Purkinje cell (primary cell): Measurements from ENCODE around the gene C9. TPM values are rescaled to one million over a fixed set of nuclear protein-coding genes. Genes with fewer than 3 reads are reported as not detected.

ENCODE experiments used
- polyA plus RNA-seq: library from polyadenylated mRNA; unstranded; fragments of >200 nt; fragmentation: Nextera tagmentation; gene quantifications from 2 replicates; pipeline ENCODE4 v1.2.1, GENCODE V29; 2014

C9 gene
- 0.08 TPM in 1 of 2 replicates, not detected in the other for polyA plus RNA-seq

GRCh38 chr5:39364367-39364766 lies at the start of gene C9:
TSS of gene C9 (minus strand) at chr5:39364495. CDS start at chr5:39364464, 31 bp downstream.

Other genes with a start within 250 kb of the C9 start
- 0.87 TPM in 1 of 2 replicates, not detected in the other for gene FYB1, start 144.9 kb downstream of the C9 start, polyA plus RNA-seq
- gene DAB2, start 60.5 kb upstream of the C9 start, polyA plus RNA-seq: 27.8 and 35.2 TPM in 2 replicates